ENCODE measurements around the gene B3GAT2.

The B3GAT2 gene

DNA sequence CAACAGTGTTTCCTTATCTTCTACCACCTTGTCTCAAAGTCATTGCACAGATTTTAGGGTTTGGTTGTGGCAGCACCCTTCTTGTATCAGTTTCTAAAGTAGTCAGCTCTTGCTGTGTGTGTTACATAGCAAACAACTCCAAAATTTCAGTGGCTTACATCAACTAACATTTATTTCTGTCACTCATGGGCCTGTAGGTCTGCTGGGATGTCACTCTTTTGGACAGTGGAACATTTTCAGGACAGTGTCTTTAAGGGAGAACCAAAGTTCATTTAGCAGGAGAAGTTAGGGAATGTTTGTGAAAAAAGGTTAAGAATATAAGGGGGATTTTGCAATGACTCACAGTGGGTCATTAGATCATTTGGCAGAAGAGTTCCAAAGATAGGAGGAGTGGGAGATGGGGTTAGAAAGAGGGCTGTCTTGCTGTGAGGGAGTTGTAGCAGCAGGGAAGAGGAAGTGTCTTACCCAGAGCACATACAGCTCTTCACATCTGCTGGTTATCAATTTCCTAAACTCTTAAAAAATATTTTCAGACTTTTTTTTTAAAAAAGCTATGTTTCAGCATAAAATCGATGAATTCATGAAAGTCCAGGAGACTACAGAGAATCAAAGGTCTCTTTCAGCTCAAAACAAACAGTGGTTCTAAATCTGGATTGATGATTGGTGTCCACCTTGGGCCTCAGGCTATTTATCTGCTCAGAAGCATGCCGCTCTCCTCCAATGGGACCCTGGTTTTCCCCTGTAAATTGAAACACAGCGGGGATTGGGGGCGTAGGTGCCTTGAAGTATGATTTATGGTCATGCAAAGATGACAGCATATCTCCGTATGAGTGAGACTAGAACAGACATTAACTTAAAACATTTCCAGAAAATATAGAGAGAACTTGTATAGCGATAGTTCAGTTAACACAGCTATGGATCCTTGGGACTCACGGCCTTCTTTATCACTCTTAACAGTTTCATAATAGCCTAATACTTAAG is 117.3 kb downstream of the B3GAT2 start:
- no peak for DNase-seq

DNA sequence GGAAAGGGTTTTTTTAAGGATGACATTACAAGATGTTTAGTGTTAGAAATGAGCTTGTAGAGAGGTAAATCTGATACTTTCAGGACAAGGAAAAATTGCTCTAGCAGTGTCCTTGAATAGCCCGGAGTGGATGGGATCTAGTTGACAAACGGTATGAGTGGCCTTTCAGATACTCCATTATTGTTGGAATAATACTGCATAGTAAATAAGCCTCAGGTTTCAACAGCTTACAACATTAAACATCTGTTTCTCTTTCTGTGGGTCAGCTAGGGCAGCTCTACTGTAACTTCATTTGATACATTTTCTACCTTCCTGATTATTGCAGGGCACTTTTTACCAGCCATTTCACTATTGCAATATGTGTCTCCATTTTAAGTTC is 118.0 kb downstream of the B3GAT2 start:
- no peak for DNase-seq

DNA sequence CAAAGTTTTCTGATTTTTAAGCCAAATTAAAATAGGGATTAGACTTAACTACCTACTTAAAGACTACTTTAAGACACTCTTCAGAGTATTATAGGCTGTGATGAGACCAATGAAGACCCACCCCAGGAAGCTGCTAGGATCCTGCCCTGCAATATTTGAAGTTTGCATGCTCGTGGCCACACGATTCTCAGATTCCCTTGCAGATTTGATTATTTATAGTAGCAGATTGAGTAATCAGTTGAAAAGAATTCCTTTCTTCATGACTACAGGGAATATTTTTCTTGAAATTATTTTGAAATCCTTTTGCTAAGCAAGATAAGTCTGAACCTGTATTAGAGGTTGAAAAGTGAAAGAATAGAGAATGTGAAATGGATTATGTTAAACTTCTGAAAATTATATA is 122.3 kb downstream of the B3GAT2 start:
- DNase-seq, result no peak

DNA sequence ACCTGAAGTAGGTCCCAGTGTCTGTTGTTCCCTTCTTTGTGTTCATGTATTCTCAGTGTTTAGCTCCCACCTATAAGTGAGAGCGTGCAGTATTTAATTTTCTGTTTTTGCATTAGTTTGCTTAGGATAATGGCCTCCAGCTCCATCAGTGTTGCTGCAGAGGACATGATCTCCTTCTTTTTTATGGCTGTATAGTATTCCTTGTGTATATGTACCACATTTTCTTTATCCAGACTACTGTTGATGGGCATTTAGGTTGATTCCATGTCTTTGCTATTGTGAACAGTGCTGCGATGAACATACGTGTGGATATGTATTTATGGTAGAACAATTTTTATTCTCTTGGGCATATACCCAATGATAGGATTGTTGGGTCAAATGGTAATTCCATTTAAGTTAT is 125.4 kb downstream of the B3GAT2 start:
- no peak for DNase-seq

DNA sequence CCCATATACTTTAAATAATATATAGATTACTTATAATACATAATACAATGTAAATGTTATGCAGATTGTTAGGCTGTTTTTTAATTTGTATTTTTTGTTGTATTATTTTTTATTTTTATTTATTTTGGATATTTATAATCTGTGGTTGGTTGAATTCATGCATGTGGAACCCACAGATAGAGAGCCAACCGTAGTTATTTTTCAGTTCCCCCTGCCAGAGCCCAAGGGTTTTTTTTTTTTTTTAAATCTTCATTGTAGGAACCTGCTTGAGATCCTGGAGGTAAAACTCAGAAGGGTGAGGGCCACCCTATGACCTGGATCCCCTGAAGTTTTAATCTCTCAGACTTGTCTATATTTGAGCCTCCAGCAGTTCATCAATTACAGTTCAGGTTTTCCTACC is 133.2 kb downstream of the B3GAT2 start:
- no peak for DNase-seq

DNA sequence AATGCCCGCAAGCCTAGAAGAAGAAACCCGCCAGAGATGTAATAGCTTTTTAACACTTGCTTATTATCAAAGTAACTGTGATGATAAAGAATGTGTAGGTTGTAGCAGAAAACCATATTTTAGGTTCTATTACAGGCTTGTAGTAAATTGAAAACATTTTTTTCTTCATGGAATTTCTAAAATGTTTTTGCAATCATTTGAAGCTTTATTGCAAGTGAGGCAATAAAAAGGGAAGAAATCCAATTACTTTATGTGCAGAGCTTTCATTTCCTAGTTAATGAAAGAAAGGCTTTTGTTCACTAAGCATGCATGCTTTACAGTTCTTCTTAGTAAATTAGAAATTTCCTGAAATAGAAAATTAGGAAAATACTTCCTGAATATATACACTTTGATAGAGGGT is 135.1 kb downstream of the B3GAT2 start:
- DNase-seq, result no peak

DNA sequence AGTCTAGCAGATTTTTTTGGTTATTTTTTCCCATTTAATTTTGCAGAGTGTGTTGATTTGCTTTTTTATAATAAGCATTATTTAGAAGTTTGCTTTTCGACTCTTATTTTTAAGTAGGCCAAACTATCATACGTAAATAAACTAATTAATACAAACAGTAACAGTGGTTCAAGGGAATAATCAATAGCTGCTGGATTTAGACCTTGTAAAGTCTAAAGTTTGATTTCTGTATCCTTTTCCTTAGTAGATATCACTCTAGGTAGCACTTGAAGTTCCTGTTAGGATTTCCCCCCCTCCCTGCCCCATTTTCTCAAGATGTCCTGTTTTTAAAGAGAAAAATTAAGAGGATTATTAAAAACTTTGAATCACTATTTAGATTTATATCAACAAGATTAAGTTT is 136.1 kb downstream of the B3GAT2 start:
- no peak for DNase-seq

DNA sequence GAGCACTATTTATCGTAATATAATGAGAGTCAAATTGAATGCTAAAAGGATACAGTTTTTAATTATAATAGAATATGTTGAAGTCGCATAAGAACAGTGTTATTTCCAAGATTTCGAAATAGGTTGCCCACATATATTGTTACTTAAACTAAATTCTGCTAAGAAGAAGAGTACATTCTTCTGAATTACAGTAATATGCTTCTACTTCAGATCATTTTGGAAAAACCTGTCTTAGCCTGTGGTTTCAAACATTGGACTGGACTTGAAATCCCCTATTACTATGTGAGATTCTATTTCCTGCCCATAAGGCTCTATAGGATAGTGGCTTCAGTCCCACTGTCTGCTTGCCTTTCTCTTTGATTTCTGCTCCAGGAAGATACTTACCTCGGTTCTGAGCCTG is 137.2 kb downstream of the B3GAT2 start:
- DNase-seq, result no peak

DNA sequence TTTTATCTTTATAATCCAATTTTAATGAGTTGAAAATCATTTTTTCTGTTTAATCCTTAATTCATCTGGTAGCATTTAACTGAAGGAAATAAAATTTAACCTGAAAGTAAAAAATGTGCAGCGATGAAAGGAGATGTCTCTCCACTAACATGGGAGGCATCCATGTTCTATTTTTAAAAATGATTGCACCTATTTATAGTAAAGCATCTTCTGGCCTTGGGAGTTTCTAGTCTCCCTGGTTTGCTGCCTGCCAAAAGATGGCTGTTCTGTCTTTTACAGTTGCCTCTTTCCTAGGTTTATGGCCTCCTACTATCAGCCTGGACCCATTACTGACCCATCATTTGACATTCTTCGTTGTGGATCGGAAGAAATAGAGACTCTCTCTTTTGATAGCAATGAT is 143.0 kb downstream of the B3GAT2 start:
- no peak for DNase-seq

DNA sequence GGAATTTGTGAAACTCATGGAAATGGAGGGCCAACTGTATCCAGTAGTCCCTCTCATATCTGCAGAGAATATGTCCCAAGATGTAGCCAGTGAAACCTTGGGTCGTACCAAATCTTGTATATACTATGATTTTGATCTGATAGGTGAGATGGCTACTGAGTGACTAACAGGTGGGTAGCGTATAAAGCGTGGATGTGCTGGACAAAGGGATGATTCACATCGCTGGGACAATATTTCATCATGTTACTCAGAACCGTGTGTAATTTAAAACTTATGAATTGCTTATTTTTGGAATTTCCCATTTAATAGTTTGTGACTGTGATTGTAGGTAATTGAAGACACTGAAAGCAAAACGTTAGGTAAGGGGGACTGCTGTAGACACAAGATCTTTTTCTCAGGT is 145.1 kb downstream of the B3GAT2 start:
- no peak for DNase-seq

All from GDM1 (cell line).